Fibroblast of skin of right quadriceps (primary cell): ENCODE measurements around the gene AFG1L.
A peak's percentile ranks its signal among the peaks of the same experiment; 100 is the strongest.
"Not testable (repeated sequence)": the region's sequence is repeated elsewhere in the genome, so short reads cannot be mapped to it uniquely, and the experiment has no call there.

Experiments
- DNase-seq: peaks from one replicate; pipeline ENCODE4 v3.0.0-alpha.2; 2013

AFG1L gene

DNA sequence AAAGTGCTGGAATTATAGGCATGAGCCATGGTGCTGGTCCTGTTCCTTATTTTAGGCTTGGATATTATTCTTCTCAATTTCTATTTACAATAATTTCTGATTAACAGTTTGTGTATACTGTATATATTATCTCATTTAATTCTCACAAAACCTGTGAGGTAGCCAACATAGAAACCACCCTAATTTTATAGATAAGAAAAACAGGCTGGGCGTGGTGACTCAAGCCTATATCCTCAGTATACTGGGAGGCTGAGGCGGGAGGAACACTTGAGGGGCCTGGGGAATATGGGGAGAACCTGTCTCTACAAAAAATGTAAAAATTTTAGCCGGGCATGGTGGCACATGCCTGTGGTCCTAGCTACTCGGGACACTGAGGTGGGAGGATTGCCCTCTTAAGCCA lies 3.8 kb upstream of the AFG1L start:
- DNase-seq = no peak

DNA sequence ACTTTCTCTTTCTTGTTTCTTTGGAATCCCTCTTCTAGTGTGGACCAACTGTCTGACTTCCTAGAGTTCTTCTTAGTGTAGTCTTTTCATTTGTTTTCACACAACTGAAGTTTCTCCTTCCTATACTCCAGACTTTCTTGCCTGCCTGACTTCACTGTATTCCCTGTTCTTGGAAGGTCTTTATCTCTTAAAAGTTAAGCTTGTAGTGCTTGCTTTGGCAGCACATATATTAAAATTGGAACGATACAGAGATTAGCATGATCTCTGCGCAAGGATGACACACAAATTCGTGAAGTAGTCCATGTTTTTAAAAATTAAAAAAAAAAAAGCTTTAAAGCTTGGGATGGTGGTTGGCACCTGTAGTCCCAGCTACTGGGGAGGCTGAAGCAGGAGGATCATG lies 2.3 kb upstream of the AFG1L start:
- DNase-seq = not testable (repeated sequence)

DNA sequence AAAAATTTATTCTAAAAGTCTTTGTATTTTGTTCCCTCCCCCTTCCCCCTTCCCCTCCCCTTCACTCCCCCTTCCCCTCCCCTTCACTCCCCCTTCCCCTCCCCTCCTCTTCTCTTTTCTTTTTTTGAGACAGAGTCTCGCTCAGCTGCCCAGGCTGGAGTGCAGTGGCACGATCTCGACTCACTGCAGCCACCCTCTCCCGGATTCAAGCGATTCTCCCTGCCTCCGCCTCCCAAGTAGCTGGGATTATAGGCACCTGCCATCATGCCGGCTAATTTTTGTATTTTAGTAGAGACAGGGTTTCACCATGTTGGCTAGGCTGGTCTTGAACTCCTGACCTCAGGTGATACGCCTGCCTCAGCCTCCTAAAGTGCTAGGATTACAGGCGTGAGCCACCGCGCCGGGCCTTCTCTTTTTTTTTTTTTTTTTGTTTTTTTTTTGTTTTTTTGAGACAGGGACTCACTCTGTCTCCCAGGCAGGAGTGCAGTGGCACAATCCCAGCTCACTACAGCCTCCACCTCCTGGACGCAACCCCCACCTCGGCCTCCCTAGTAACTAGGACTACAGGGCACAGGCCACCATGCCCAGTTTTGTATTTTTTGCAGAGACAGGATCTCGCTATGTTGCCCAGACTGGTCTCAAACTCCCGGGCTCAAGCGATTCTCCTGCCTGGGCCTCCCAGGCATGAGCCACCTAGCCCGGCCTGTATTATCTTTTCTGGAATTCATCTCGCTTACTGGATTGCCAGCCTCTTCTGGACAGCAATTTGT lies 1.1 kb upstream of the AFG1L start:
- no peak for DNase-seq

DNA sequence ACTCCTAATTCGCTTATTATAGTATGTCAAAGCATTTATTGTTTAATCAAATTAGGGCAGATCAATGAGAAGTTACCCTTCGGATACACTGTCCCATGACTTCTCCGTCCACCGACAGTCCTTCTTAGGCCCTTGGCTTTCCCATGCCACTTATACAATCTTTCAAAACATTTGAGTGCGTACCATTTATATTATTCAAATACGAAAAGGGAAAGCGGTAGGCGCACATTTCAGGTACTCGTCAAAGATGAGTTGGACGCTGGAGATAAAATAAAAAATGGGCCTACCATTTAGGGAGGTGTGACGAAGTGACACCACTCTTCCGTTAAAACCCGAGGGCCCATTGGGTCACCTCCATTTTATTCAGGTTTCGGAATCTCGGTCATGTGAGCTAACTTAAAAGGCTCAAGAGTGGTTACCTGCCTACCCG lies 542 bp upstream of the AFG1L start:
- DNase-seq = no peak

DNA sequence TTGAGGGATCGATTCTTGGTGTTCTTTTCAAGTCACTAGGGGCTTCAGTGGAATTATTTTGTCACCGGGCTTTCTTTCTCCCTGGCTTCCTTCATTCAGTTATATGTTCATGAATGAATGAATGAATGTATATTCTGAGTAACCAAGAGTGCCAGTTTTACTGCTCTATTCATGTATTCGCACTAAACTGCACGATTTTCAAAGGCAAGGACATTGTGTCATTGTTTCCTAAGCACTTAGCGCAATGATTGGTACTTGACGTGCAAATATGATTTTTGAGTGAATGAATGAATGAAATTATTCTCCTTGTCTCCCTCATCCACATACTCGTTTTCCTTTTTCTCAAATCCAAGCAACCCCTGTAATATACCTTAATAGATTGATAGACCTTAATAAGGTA lies 822 bp downstream of the AFG1L start:
- no peak for DNase-seq

DNA sequence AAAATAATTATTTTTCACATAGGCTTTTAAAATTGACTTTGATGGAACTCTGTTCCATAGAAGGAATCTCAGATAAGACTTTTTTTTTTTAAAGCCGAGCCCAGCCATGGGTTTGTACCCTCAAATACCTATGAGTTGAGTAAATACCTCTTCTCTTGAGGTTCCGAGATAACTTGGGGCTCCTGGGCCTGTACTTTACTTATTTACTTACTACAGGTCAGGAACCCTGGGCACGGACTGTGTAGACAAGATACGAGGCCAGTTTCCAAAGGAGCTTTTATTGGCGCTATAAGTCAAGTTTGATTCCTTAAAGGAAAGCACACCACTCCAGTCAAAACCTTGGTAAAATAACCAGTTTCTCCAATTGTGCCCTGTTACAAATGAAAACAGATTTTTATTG lies 7.5 kb downstream of the AFG1L start:
- DNase-seq = no peak

DNA sequence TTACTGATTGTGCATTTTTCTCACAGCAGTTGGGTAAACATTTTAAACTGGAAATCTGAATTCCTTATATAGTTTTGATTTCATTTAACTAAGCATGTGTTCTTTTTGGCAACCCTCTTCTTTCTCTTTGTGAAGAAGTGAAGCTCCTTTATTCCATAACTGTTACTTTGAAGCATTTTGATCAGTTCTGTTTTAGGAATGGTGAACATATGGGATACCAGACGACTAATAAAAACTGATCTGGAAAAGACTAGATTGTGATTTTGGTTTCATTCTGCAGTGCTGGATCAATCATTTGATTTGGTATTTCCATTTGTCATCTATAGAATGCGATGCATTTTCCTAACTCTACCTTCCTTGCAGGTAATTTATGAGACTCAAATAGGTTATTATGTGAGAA lies 9.8 kb downstream of the AFG1L start:
- DNase-seq = no peak

DNA sequence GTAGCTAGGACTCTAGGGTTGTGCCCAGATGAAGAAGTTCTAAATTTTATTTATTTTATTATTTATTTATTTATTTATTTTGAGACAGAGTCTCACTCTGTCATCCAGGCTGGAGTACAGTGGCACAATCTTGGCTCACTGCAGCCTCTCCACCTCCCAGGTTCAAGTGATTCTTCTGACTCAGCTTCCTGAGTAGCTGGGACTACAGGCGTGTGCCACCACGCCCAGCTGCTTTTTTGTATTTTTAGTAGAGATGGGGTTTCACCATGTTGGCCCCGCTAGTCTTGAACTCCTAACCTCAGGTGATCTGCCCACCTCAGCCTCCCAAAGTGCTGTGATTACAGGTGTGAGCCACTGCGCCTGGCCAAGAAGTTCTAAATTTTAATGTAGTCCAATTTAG lies 13.8 kb downstream of the AFG1L start:
- DNase-seq = not testable (repeated sequence)

DNA sequence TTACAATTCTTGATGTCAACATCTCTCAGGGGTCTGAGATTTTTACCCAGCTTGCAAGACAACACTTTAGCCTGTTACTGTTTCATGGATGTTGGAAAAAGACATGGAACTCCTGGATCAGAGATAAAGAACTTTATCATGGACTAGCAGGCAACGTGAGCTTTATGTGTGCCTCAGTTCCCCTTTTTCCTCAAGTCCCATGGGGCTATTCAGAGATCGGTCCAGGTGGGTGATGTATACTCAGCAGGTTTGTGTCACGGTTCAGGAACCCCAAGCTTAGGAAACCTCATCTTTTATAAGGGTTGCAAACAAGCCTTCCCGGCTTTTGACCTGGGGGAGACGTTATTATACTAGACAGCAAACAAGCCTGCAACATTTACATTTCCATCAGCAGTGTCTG lies 15.0 kb downstream of the AFG1L start:
- DNase-seq = no peak

DNA sequence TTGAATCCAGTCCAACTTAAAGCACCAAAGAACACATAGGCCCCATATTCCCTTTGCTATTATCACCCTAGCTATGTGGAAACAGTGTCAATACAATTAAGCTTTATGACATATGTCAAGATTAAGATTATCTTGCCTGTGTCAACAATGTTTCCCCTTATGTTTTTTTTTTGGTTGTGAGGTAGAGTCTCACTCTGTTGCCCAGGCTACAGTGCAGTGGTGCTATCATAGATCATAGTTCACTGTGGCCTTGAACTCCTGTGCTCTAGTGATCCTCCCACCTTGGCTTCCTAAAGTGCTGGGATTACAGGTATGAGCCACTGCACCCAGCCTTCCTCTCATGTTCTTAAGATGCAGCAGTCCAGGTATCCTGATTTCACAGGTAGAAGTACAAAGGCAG lies 17.8 kb downstream of the AFG1L start:
- DNase-seq = no peak

DNA sequence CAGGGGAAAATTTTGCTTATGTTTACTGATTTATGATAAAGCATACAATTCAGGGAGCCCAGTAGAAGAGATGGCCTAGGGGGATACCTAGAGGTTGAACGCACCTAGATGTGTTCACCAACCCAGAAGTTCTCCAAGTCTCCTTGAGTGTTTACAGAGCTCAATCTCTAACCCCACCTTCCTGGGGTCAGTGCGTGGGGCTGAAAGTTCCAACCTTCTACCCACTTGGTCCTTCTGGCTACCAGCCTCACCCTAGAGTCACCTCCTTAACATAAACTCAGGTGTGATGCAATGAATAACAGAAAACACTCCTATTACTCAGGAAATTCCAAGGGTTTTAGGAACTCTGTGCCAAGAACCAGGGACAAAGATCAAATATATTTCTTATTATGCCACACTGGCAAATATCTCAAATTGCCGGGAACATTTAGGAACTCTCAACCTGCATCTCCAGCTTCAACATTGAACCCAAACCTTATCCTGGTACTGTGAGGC lies 26.4 kb downstream of the AFG1L start:
- no peak for DNase-seq

DNA sequence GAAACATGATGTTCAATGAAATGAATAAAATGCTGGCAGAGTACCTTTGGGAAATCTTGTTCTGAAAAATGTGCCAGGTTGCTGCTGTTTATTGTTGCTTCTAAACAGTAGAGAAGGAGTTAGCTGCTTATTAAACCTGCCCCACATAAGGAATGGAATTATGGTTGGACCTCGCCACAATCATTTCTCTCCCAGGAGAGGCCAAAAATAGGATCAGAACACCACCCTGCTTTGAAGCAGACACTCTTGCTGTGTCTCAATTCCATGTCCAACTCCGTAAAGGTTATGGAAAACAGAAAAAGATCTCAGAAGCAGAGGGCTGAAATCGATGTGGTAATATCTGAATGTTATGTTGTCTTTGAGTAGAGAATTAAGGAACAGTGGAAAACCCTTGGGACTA lies 27.9 kb downstream of the AFG1L start:
- DNase-seq = no peak

DNA sequence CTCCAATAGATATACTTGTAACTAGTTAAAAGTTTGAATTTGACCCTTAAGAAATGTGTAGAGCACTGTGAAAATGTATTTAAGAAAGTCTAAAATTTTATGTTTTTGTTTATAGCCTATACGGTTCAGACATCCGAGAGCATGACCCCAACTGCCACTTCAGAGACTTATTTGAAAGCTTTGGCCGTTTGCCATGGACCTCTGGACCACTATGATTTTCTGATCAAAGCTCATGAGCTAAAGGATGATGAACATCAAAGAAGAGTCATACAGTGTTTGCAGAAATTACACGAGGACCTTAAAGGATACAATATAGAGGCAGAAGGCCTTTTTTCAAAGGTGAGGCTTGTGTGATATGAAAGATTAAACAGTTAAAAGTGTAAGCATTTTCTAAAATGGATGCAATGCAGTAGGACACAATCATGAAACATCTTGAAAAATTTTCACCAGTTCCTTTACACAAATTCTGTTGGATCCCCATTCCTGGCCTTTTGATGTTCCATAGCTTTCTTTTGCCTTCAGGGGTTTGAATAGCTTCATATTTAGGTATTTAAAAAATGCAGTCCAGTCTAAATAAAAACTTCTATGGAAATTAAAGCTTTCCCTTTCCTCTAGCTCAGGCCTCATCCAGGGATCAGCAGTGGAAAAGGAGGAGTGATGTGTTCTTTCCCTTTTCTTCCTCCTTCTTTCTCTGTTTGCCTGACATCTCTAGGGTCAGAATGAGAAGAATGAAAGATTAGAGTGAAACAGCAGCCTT lies 29.0 kb downstream of the AFG1L start:
- DNase-seq = no peak

DNA sequence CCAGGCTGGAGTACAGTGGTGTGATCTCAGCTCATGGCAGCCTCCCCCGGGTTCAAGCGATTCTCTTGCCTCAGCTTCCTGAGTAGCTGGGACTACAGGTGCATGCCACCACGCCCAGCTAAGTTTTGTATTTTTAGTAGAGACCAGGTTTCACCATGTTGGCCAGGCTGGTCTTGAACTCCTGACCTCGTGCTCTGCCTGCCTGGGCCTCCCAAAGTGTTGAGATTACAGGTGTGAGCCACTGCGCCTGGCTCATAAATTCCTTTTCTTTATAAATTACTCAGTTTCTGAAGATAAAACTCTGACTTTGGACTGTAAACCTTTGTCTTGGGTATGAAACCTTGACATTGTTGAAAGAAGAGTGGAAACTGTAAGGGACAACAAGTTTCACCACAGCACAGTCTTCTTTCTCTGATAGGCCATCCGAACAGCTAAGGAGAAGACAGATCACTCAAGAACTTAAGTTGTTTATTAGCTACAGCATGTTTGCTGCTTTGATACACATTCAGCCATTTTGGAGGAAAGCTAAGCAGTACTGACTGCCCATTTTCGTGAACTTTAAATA lies 35.4 kb downstream of the AFG1L start:
- DNase-seq = not testable (repeated sequence)

DNA sequence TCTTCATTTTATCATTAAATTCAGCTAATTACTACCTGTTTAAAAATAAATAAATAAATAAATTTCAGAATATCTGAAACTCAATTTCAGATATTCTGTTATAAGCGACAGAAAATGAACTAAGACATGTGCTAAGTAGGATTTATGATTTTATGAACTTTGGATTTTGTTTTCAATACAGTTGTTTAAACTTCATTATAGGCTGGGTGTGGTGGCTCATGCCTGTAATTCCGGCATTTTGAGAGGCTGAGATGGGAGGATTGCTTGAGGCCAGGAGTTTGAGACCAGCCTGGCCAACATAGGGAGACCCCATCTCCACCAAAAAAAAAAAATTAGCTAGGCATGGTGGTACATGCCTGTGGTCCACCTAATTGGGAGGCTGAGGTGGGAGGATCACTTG lies 36.0 kb downstream of the AFG1L start:
- DNase-seq = no peak

DNA sequence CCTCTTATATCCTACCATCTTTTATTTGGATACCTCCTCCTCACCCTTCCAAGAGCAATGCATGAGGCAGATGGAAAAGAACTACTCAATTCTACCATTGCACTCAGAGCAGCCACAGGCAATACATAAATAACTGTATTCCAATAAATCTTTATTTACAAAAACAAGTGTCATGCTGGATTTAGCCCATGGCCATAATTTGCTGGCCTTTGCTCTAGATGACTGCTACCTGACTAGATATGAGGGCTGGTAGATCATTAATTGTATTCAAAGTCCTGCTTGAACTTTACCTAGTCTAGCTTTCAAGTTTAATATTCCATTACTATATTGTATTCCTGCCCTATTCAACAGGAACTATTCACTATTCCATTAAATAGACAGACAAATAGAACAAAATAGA lies 37.1 kb downstream of the AFG1L start:
- DNase-seq = no peak

DNA sequence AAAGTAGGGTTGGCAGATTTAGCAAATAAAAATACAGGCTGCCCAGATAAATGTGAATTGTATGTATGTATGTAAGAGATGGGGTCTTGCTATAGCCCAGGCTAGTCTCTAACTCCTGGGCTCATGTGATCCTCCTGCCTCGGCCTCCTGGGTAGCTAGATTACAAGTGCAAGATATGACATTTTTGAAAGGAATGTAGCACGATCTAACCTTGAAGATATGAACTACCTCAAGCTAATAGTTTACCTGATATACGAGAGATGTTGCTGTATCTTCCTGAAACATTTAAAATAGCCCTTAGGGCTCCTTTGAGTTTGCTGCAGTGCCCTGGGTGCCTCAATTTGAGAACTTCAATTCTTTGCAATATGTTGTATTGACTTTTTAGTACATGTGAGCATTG lies 42.1 kb downstream of the AFG1L start:
- DNase-seq = no peak

DNA sequence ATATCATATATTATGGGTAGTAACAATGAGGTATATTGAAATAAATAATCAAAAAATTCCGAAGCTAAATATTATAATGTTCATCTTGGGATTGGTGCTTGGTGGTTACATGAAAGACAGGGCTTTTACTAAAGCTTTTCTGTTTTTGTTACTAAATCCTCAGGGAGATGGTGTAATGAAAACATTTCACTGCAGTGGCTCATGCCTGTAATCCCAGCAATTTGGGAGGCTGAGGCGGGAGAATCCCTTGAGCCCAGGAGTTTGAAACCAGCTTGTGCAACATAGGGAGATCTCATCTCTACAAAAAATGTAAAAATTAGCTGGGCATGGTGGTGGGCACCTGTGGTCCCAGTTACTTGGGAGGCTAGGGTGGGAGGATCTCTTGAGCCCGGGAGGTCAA lies 42.9 kb downstream of the AFG1L start:
- DNase-seq = peak; percentile 3

DNA sequence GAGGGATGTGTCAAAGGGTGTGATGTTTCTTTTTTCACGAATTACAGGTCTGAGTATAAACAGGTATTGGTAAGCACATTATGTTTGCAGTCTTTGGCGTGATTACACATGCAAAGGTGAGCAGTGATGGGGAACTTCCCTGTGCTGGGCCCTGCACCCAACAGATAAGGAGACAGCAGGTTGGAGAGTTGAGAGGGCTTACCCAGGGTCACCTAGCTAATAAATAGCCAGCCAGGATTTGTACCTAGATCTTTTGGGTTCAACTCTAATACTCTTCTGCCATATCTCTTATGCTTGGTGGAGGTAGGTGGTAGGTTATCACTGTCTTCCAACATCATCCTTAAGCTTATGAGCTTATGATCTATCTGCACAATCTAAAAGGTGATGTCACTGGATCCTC lies 46.5 kb downstream of the AFG1L start:
- DNase-seq = no peak

DNA sequence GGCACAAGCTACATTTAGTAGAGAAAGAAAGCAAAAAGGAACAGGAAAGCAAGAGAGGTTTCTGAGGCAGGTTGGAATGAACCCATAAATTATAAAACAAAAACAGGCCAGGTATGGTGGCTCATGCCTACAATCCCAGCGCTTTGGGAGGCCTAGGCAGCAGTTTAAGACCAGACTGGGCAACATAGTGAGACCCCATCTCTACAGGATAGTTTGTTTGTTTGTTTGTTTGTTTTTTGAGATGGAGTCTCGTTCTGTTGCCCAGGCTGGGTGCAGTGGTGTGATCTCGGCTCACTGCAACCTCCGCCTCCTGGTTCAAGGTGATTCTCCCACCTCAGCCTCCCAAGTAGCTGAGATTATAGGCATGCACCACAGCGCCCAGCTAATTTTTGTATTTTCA lies 49.0 kb downstream of the AFG1L start:
- no peak for DNase-seq

DNA sequence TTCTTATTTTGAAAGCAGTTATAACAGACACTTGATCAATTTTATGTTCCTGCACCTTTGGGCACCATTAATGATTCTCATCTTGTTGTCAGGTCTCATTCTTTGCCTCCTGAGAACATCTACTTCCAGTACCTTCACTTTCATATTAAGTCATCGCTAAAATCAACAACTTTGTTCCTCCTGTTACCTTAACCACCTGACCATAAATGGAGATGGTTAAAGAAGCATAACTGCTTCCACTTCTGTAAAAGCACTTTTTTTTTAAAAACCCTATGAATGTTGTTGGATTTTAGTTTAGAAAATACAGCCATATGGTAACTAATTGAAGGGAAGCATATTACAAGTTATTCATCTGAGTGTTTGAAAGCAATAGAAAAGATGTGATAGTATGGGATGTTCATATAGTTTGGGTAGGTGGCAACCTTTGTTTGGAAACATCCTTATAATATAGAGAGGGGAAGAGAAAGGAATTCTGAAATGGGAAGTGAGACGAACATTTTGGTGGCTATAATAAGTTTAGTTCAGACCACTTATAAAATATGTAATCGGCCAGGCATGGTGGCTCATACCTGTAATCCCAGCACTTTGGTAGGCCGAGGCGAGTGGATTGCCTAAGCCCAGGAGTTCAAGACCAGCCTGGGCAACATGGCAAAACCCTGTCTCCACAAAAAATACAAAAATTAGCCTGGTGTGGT lies 53.9 kb downstream of the AFG1L start:
- no peak for DNase-seq

DNA sequence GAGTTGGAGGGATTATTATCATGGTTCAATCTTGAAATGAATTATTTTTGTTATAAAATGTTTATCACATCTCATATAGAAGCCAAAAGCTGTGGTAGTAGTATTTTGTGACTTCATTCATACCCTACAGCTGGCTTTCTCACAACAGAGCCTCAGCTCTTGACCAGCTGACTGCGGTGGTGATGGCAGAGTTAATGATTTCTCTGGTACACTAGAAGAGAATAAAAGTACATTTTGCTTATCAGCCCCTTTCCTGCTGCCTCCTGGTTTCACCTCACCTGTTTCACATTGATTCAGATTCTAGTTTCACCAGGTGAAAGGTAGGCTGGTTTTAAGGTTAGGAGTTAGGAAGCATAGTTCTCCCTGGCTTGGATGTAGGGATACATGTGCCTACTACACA lies 55.7 kb downstream of the AFG1L start:
- DNase-seq = no peak

DNA sequence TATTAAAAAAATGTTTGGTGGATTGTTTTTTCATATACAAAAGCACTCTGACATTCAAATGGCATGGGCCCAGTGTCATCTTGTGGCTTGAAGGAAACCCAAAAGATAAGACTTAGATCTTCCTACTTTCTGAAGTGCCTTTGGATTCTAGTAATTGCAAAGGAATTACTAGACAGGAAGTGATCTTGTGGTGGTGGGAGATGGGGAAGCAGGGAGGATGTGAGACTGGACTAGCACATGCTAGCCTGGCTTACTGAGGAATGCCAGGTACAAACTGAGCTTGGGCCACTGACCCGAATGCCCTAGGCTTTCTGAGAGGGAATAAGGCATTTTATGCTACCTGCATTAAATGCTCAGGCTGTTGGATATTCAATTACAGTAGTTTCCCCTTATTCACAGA lies 59.0 kb downstream of the AFG1L start:
- DNase-seq = peak; percentile 16

DNA sequence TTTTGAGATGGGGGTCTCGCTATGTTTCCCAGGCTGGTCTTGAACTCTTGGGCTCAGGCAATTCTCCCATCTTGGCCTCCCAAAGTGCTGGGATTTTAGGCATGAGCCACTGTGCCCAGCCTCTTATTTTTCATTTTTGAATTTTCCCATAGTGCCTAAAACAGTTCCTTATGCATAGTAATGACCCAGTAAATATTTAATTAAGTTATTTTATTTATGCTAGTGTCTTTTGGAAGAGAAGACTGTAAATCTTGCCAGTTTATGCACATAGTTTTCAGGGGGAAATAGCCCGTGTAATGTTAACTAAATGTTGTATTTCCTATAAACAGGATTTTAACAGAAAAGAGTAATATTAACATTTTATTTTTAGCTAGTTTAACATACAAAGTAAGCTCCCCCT lies 60.3 kb downstream of the AFG1L start:
- DNase-seq = no peak
